IMR-90 (cell line): Measurements from ENCODE around the gene S100B. TPM values are rescaled to one million over a fixed set of nuclear protein-coding genes. Genes with fewer than 3 reads are reported as not detected.

Experiments
- ATAC-seq: fragments of 200-7000 bp; cut with Tn5 transposase; 2 replicates; pipeline ENCODE4 v1.9.1; 2020; ENCODE audit warnings: low read depth, mild to moderate bottlenecking, moderate library complexity
- BruUV-seq: library from RNA; stranded (reverse); fragments of 400-500 nt; replicated peaks from 2 replicates; lab custom pipeline; 2021; lab: Mats Ljungman, UMichigan
- CTCF ChIA-PET: fragments of 300-600 bp; formaldehyde crosslinking; extraction: SDS; loops from one replicate; lab custom pipeline; 2021; ENCODE audit warnings: antibody characterized with exemption; lab: Yijun Ruan, JAX
- POLR2A ChIA-PET: fragments of 300-600 bp; sonication (Branson Sonifier 250); formaldehyde crosslinking; loops from one replicate; lab custom pipeline; 2022; ENCODE audit warnings: antibody characterized with exemption; ENCODE audit not compliant: unreplicated experiment; lab: Charles Lee
- DNase-seq: peaks from one replicate; pipeline ENCODE4 v3.0.0; 2013
- H2AFZ ChIP-seq: replicated peaks from 2 replicates; pipeline ENCODE3; 2013; ENCODE audit warnings: low read length, mild to moderate bottlenecking; ENCODE audit not compliant: poor library complexity
- H2AK5ac ChIP-seq: 2 replicates; pipeline ENCODE4 v1.6.1; 2013; ENCODE audit warnings: low read depth, low read length, inconsistent platforms
- H2AK9ac ChIP-seq: replicated peaks from 2 replicates; pipeline ENCODE3; 2013; ENCODE audit warnings: mild to moderate bottlenecking, low read depth, low read length, moderate library complexity; ENCODE audit not compliant: poor library complexity
- H2BK120ac ChIP-seq: 2 replicates; pipeline ENCODE4 v1.6.1; 2013; ENCODE audit warnings: low read depth, low read length, inconsistent platforms
- H2BK15ac ChIP-seq: 3 replicates; pipeline ENCODE4 v1.6.1; 2013; ENCODE audit warnings: low read depth, low read length, inconsistent platforms
- H2BK20ac ChIP-seq: 2 replicates; pipeline ENCODE4 v1.6.1; 2013; ENCODE audit warnings: low read depth, mild to moderate bottlenecking, inconsistent platforms, low read length, moderate library complexity
- H2BK5ac ChIP-seq: 2 replicates; pipeline ENCODE4 v1.6.1; 2013; ENCODE audit warnings: mild to moderate bottlenecking, low read depth, low read length, inconsistent platforms; ENCODE audit not compliant: poor library complexity, severe bottlenecking
- H3K14ac ChIP-seq: replicated peaks from 2 replicates; pipeline ENCODE4 v1.6.1; 2013; ENCODE audit warnings: low read depth, low read length, inconsistent platforms
- H3K18ac ChIP-seq: 2 replicates; pipeline ENCODE4 v1.6.1; 2013; ENCODE audit warnings: low read depth, low read length, control low read depth
- H3K23ac ChIP-seq: 2 replicates; pipeline ENCODE4 v1.6.1; 2013; ENCODE audit warnings: low read depth, low read length, inconsistent platforms
- H3K27ac ChIP-seq: 2 replicates; pipeline ENCODE4 v1.5.1; 2013; ENCODE audit warnings: mild to moderate bottlenecking, control low read depth, low read length; ENCODE audit not compliant: insufficient read depth
- H3K27me3 ChIP-seq: 2 replicates; pipeline ENCODE4 v1.6.1; 2013; ENCODE audit warnings: low read length; ENCODE audit not compliant: control insufficient read depth, insufficient read depth
- H3K36me3 ChIP-seq: 2 replicates; pipeline ENCODE4 v1.6.1; 2013; ENCODE audit warnings: low read length, mixed read lengths; ENCODE audit not compliant: control insufficient read depth, insufficient read depth
- H3K4ac ChIP-seq: 2 replicates; pipeline ENCODE4 v1.6.1; 2013; ENCODE audit warnings: low read depth, low read length, inconsistent platforms
- H3K4me1 ChIP-seq: 2 replicates; pipeline ENCODE4 v1.6.1; 2013; ENCODE audit warnings: low read length, mixed read lengths; ENCODE audit not compliant: control insufficient read depth, insufficient read depth
- H3K4me2 ChIP-seq: 2 replicates; pipeline ENCODE4 v1.6.1; 2013; ENCODE audit warnings: low read depth, mild to moderate bottlenecking, control low read depth, low read length, moderate library complexity
- H3K4me3 ChIP-seq: 2 replicates; pipeline ENCODE4 v1.5.1; 2013; ENCODE audit warnings: low read depth, mild to moderate bottlenecking, control low read depth, low read length, moderate library complexity; ENCODE audit not compliant: insufficient read depth
- H3K56ac ChIP-seq: 2 replicates; pipeline ENCODE4 v1.6.1; 2013; ENCODE audit warnings: low read length, inconsistent platforms; ENCODE audit not compliant: insufficient read depth; ENCODE audit errors: extremely low read depth
- H3K79me1 ChIP-seq, 2 experiments: 2 replicates each; pipeline ENCODE4 v1.6.1; 2013; ENCODE audit warnings: low read length in 2 of 2, inconsistent platforms in 1 of 2, low read depth in 1 of 2
- H3K9ac ChIP-seq: 2 replicates; pipeline ENCODE4 v1.6.1; 2013; ENCODE audit warnings: low read depth, low read length, control low read depth
- H3K9me1 ChIP-seq: 2 replicates; pipeline ENCODE4 v1.6.1; 2013; ENCODE audit warnings: low read length, inconsistent platforms; ENCODE audit not compliant: insufficient read depth
- H3K9me3 ChIP-seq: 2 replicates; pipeline ENCODE4 v1.6.1; 2013; ENCODE audit warnings: low read length; ENCODE audit not compliant: control insufficient read depth, insufficient read depth
- H4K20me1 ChIP-seq: 2 replicates; pipeline ENCODE4 v1.6.1; 2013; ENCODE audit warnings: low read length, inconsistent platforms; ENCODE audit not compliant: insufficient read depth
- H4K5ac ChIP-seq: 2 replicates; pipeline ENCODE4 v1.6.1; 2013; ENCODE audit warnings: mild to moderate bottlenecking, low read depth, low read length, control low read depth
- H4K8ac ChIP-seq, 2 experiments: 2 replicates each; pipeline ENCODE4 v1.6.1; 2013; ENCODE audit warnings: low read depth in 2 of 2, low read length in 2 of 2, control low read depth in 1 of 2, inconsistent platforms in 1 of 2
- H4K91ac ChIP-seq: 2 replicates; pipeline ENCODE4 v1.6.1; 2013; ENCODE audit warnings: low read depth, low read length, inconsistent platforms; ENCODE audit not compliant: insufficient read depth
- CEBPB ChIP-seq: IDR thresholded peaks from 2 replicates; pipeline ENCODE4 v1.6.1; 2012; ENCODE audit warnings: low read depth, low read length, improper control_type of control experiment
- SMC3 ChIP-seq: fragments of 150-350 bp; IDR thresholded peaks from 2 replicates; pipeline ENCODE4 v1.6.1; 2016; ENCODE audit warnings: low read depth, mild to moderate bottlenecking, antibody characterized with exemption, low read length, moderate library complexity
- WGBS, 2 experiments: methylation state at CpG; one replicate each; pipeline versions ENCODE4 v1.1.5 to v1.1.7; 2013; ENCODE audit warnings: missing lambda C conversion rate in 2 of 2; ENCODE audit not compliant: insufficient read length in 1 of 2; ENCODE audit errors: extremely low coverage in 2 of 2; 5-methylcytosine and 5-hydroxymethylcytosine counted together
- dilution Hi-C: fragments of 300-500 bp; cut with HindIII; formaldehyde crosslinking; loops from one replicate; pipeline ENCODE4 v1.14.3; 2018; ENCODE audit warnings: low sequenced_read_pairs; ENCODE audit not compliant: unreplicated experiment
- in situ Hi-C: fragments of 300-500 bp; cut with MboI; formaldehyde crosslinking; loops from 3 replicates; pipeline ENCODE4 v1.14.3; 2019; ENCODE audit warnings: low sequenced_read_pairs, inconsistent platforms, mixed read lengths
- intact Hi-C: fragments of 100-400 bp; cut with micrococcal nuclease; formaldehyde crosslinking; loops from 2 replicates; pipeline ENCODE4 v1.10.0; 2022
- polyA plus RNA-seq, 3 experiments: library from polyadenylated mRNA; depleted of rRNA; stranded (reverse); fragments of >200 nt; gene quantifications; 2 replicates each; pipeline ENCODE4 v1.2.3, GENCODE V29; 2012; ENCODE audit warnings: low replicate concordance in 1 of 3
- total RNA-seq: library from RNA; depleted of rRNA; stranded (reverse); fragments of >200 nt; gene quantifications from 2 replicates; pipeline ENCODE4 v1.2.3, GENCODE V29; 2012
- TF ChIP-seq, protein P1 (sequence below): fragments of 150-350 bp; IDR thresholded peaks from 2 replicates; pipeline ENCODE4 v1.6.1; 2016; ENCODE audit warnings: low read depth, mild to moderate bottlenecking, low read length, moderate library complexity, borderline replicate concordance

S100B gene
- total and polyA plus RNA-seq, 2 of the 4 experiments (the other 2 are of a cell fraction): 0.18 to 0.26 TPM

DNA sequence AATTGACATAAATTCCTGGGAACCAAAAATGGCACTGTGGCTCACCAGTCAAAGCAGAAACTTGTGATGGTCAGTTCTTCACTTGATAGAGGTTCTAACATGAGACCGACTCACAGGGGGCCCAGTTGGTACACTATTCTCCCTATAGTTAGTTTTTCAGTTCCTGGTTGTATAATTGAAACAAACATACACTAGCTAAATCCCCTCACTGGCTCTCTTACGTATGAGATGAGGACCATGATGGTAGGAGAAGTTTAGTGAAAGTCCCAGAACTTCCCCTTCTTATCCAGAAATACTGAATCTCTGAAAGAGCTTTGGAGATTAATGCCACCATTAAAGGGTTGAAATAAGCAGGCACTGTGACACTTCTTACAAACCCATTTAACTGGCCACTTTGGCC, 2.8 kb upstream of the S100B start:
- no peak overlapping the region for H2BK5ac ChIP-seq
- H3K14ac ChIP-seq: no peak overlapping the region
- no peak overlapping the region for H4K5ac ChIP-seq
- TF ChIP-seq, protein P1, sequence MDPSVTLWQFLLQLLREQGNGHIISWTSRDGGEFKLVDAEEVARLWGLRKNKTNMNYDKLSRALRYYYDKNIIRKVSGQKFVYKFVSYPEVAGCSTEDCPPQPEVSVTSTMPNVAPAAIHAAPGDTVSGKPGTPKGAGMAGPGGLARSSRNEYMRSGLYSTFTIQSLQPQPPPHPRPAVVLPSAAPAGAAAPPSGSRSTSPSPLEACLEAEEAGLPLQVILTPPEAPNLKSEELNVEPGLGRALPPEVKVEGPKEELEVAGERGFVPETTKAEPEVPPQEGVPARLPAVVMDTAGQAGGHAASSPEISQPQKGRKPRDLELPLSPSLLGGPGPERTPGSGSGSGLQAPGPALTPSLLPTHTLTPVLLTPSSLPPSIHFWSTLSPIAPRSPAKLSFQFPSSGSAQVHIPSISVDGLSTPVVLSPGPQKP: no peak
- TF ChIP-seq SMC3 (no peak), CEBPB (no peak)
- H2AFZ ChIP-seq: no peak overlapping the region
- no peaks in the 10 kb centered on the region for H3K36me3 ChIP-seq
- no peak overlapping the region for H4K91ac ChIP-seq
- ATAC-seq (no peak), DNase-seq (no peak)
- WGBS, 2 experiments: no CpG with 5 or more reads among the region's 2 CpGs
- no peak overlapping the region for H3K9ac ChIP-seq
- POLR2A ChIA-PET: no interaction called here
- H2BK15ac ChIP-seq: no peak overlapping the region
- no peaks in the 10 kb centered on the region for H3K9me1 ChIP-seq
- H3K23ac ChIP-seq: no peak overlapping the region
- intact Hi-C loops (no loop called here), dilution Hi-C loops (no loop called here), in situ Hi-C loops (no loop called here)
- H3K4me2 ChIP-seq: no peak overlapping the region
- H4K8ac ChIP-seq: no peak overlapping the region
- H3K4ac ChIP-seq: no peak overlapping the region
- CTCF ChIA-PET: no interaction called here
- no peaks in the 10 kb centered on the region for H4K20me1 ChIP-seq
- H2AK5ac ChIP-seq: no peak overlapping the region
- no peak overlapping the region for H2BK20ac ChIP-seq
- no peak overlapping the region for H3K4me3 ChIP-seq
- no peak overlapping the region for H2AK9ac ChIP-seq
- peaks cover 9% of the 10 kb centered on the region for H3K9me3 ChIP-seq
- H3K27ac ChIP-seq: no peak overlapping the region
- H3K18ac ChIP-seq: no peak overlapping the region
- H3K79me1 ChIP-seq: no peaks in the 10 kb centered on the region
- no TSS peak for BruUV-seq
- no peak overlapping the region for H2BK120ac ChIP-seq
- no peaks in the 10 kb centered on the region for H3K4me1 ChIP-seq
- H3K56ac ChIP-seq: no peak overlapping the region
- H3K27me3 ChIP-seq: peaks cover 30% of the 10 kb centered on the region
